SU-DHL-6 (cell line): ENCODE measurements around the gene UBE2E2.

Experiments
- CTCF ChIP-seq: fragments of 200-600 bp; sonication (generic); IDR thresholded peaks from one replicate; pipeline ENCODE4 v1.5.1; 2017; ENCODE audit warnings: antibody characterized with exemption, mild to moderate bottlenecking, low read length, moderate library complexity; ENCODE audit not compliant: insufficient read depth, poor library complexity, severe bottlenecking
- EZH2phosphoT487 ChIP-seq: fragments of 200-600 bp; sonication (generic), shearing (Covaris generic); conservative IDR thresholded peaks from 2 replicates; pipeline ENCODE4 v1.6.1; 2018; ENCODE audit warnings: mild to moderate bottlenecking, antibody characterized with exemption, low read length, moderate library complexity, mixed read lengths

DNA sequence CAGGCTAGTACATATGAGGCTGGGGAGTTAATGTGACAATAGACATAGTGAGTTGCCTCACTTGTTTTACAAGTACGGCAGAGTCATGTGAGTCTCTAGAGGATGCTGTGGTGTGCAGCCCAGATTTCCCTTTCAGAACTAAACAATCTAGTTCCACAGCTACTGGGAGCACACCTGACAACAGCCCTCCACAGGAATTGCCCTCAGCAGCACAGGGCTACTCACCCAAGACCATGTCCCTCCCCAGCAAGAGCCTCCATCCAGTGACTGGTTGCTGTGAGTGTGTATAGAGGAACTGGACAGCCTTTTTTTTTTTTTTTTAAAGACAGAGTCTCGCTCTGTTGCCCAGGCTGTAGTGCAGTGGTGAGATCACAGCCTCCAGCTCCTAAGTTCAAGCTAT lies 40.2 kb upstream of the UBE2E2 start:
- no peak for TF ChIP-seq EZH2phosphoT487
- TF ChIP-seq CTCF: no peak
